Measurements from ENCODE around the gene AKT3. TPM values are rescaled to one million over a fixed set of nuclear protein-coding genes. Genes with fewer than 3 reads are reported as not detected.

Gene AKT3
- total RNA-seq, 3 donors from 2014 or later (not counting 1 experiment from before 2014, with no cell fraction given): 135 to 157 (median 136) TPM

- ATAC-seq: no peak
- peaks cover 41 to 47% of the 10 kb centered on the region in 2 donors for H3K4me1 Mint-ChIP-seq
- no peak overlapping the region for H3K4me3 Mint-ChIP-seq
- H3K27ac Mint-ChIP-seq: no peak overlapping the region
- Histone ChIP-seq H3K4me3 (ENCODE audit: low read length) (no peak overlapping the region), H3K27me3 (ENCODE audit: control insufficient read depth, insufficient read depth, low read length) (no peaks in the 10 kb centered on the region), H3K36me3 (ENCODE audit: control insufficient read depth, insufficient read depth, low read length) (no peaks in the 10 kb centered on the region), H3K4me1 (ENCODE audit: control insufficient read depth, insufficient read depth, low read length) (peaks cover 2% of the 10 kb centered on the region), H3K9me3 (ENCODE audit: control insufficient read depth, insufficient read depth, low read length) (no peaks in the 10 kb centered on the region), H3K27ac (ENCODE audit: low read length) (no peak overlapping the region)
- no peaks in the 10 kb centered on the region for H3K9me3 Mint-ChIP-seq
- no peak for DNase-seq
- H3K36me3 Mint-ChIP-seq: no peaks in the 10 kb centered on the region
- intact Hi-C loops (cut with micrococcal nuclease): no loop called here
- WGBS (ENCODE audit: insufficient coverage): no CpG with 5 or more reads among the region's 3 CpGs
- no peaks in the 10 kb centered on the region for H3K27me3 Mint-ChIP-seq (ENCODE audit: low read depth in 2 of 2)
- TF ChIP-seq CTCF (IDR thresholded peaks at IDR 0.05): no peak
Observed at GRCh38 chr1:243715285-243715684, 134.8 kb downstream of the AKT3 start.

DNA sequence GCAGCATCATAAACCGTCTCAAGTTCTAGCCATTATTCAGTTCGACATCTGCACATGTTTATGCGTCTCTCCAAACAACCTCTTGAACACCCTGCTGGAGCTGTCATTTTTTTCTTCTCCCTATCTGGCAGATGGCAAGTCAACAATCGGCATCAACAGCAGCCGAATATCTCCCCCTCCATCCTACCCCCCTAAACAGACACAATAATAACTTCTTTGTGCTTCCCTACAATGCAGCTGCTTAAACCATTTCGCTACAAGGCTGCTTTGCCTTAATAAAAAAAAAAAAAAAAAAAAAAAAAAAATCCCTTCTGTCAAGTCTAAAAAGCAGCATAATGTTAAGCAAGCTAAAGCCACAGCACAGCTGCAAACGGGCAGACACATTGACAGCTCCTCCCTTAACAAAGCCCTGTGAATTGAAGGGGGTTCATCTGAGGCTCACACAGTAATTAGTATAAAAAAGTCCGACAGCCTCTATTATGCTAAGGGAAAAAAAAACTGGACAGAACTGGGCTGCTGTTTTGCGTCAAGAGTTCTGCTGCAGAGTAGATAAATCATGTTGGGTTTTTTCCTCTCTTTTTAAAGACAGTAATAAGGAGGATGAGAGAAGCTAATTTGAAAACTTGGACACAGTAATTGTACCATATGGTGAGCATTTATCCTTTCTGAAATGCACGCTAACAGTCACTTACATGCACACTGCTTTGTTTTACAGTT lies 136.4 kb downstream of the AKT3 start:
- 57% methylated on average over 10 of the region's 10 CpGs for WGBS (ENCODE audit: insufficient coverage)
- peak; percentile 96 to 100 (median 98) for ATAC-seq
- Mint-ChIP-seq H3K4me3 (peak overlapping the region; percentile 83), H3K9me3 (no peaks in the 10 kb centered on the region), H3K27me3 (ENCODE audit: low read depth in 2 of 2) (no peaks in the 10 kb centered on the region), H3K27ac (peak overlapping the region; percentile 74 to 83), H3K36me3 (no peaks in the 10 kb centered on the region), H3K4me1 (peaks cover 33 to 39% of the 10 kb centered on the region in 2 donors)
- intact Hi-C loops (cut with micrococcal nuclease): loop anchor here (1.0 to 5.0 kb wide), 3 partner anchors 35 to 137 kb away; partner anchors contain the start of gene AKT3
- peak; percentile 7 to 35 for DNase-seq
- no peaks in the 10 kb centered on the region for H3K36me3 ChIP-seq (ENCODE audit: control insufficient read depth, insufficient read depth, low read length)
- H3K9me3 ChIP-seq (ENCODE audit: control insufficient read depth, insufficient read depth, low read length): no peaks in the 10 kb centered on the region
- H3K27ac ChIP-seq (ENCODE audit: low read length): no peak overlapping the region
- H3K4me1 ChIP-seq (ENCODE audit: control insufficient read depth, insufficient read depth, low read length): peaks cover 2% of the 10 kb centered on the region
- H3K4me3 ChIP-seq (ENCODE audit: low read length): no peak overlapping the region
- no peaks in the 10 kb centered on the region for H3K27me3 ChIP-seq (ENCODE audit: control insufficient read depth, insufficient read depth, low read length)
- no peak for TF ChIP-seq CTCF (IDR thresholded peaks at IDR 0.05)

DNA sequence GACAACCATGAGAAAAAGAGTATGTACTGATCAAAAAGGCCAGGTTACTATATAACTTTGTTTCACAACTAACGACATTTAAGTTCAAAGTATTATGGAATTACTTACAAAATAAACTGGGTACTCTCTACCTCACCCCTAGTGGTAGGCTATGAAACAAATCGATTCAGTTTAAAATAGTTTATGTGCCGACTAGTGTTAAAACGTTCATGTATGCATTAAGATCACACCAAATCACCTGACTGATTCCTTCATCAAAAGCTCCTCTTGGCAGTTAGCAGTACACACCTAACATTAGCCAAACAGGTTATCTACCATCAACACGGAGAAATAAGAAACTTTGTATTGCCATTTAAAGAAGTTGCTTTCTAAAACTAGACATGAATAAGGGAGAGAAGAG lies 137.1 kb downstream of the AKT3 start:
- H3K9me3 Mint-ChIP-seq: no peaks in the 10 kb centered on the region

More for the DNA sequence above, 137.1 kb downstream of the AKT3 start:
- ATAC-seq: no peak
- Mint-ChIP-seq H3K36me3 (no peaks in the 10 kb centered on the region), H3K27me3 (ENCODE audit: low read depth in 2 of 2) (no peaks in the 10 kb centered on the region), H3K4me3 (peak overlapping the region; percentile 83), H3K27ac (peak overlapping the region; percentile 74 to 83), H3K4me1 (peaks cover 33 to 39% of the 10 kb centered on the region in 2 donors)
- intact Hi-C loops (cut with micrococcal nuclease): loop anchor here (1.0 to 5.0 kb wide), 3 partner anchors 35 to 137 kb away; partner anchors contain the start of gene AKT3
- no peaks in the 10 kb centered on the region for H3K27me3 ChIP-seq (ENCODE audit: control insufficient read depth, insufficient read depth, low read length)
- H3K36me3 ChIP-seq (ENCODE audit: control insufficient read depth, insufficient read depth, low read length): no peaks in the 10 kb centered on the region
- peaks cover 2% of the 10 kb centered on the region for H3K4me1 ChIP-seq (ENCODE audit: control insufficient read depth, insufficient read depth, low read length)
- no peak overlapping the region for H3K4me3 ChIP-seq (ENCODE audit: low read length)
- no peak overlapping the region for H3K27ac ChIP-seq (ENCODE audit: low read length)
- 61% methylated on average over 3 of the region's 5 CpGs for WGBS (ENCODE audit: insufficient coverage)
- DNase-seq: no peak
- no peaks in the 10 kb centered on the region for H3K9me3 ChIP-seq (ENCODE audit: control insufficient read depth, insufficient read depth, low read length)
- TF ChIP-seq CTCF (IDR thresholded peaks at IDR 0.05): no peak
